RWPE2 (cell line): ENCODE results near the gene FABP7.

ENCODE experiments used
- ATAC-seq: fragments of 200-7000 bp; cut with Tn5 transposase; 3 replicates; pipeline ENCODE4 v1.9.1; 2021; ENCODE audit warnings: low read depth
- DNase-seq: peaks from one replicate; pipeline ENCODE4 v3.0.0-alpha.2; 2020; ENCODE audit warnings: low spot score
- H3K27ac ChIP-seq: fragments of 450-650 bp; 2 replicates; pipeline ENCODE4 v1.5.1; 2017; ENCODE audit warnings: mild to moderate bottlenecking; ENCODE audit not compliant: poor library complexity, severe bottlenecking
- H3K27me3 ChIP-seq: fragments of 250-450 bp; sonication (Bioruptor Pico); 2 replicates; pipeline ENCODE4 v1.5.1; 2021; ENCODE audit warnings: mild to moderate bottlenecking, moderate library complexity; ENCODE audit not compliant: insufficient read depth, poor library complexity, severe bottlenecking
- H3K36me3 ChIP-seq: fragments of 250-450 bp; sonication (Bioruptor Pico); 2 replicates; pipeline ENCODE4 v1.5.1; 2020; ENCODE audit warnings: low read depth, mild to moderate bottlenecking, moderate library complexity
- H3K4me1 ChIP-seq: fragments of 250-450 bp; sonication (Bioruptor Pico); 2 replicates; pipeline ENCODE4 v1.5.1; 2021; ENCODE audit warnings: mild to moderate bottlenecking, moderate library complexity; ENCODE audit not compliant: insufficient read depth, poor library complexity, severe bottlenecking
- H3K4me3 ChIP-seq: fragments of 250-450 bp; sonication (Bioruptor Pico); 2 replicates; pipeline ENCODE4 v1.5.1; 2021; ENCODE audit warnings: mild to moderate bottlenecking, moderate library complexity; ENCODE audit not compliant: severe bottlenecking
- H3K9me3 ChIP-seq: fragments of 250-450 bp; sonication (Bioruptor Pico); 2 replicates; pipeline ENCODE4 v1.5.1; 2021; ENCODE audit warnings: mild to moderate bottlenecking, moderate library complexity; ENCODE audit not compliant: severe bottlenecking
- CTCF ChIP-seq: fragments of 450-650 bp; IDR thresholded peaks from one replicate; pipeline ENCODE4 v1.5.1; 2017; ENCODE audit warnings: mild to moderate bottlenecking, moderate library complexity; ENCODE audit not compliant: poor library complexity, severe bottlenecking

FABP7 gene

GRCh38 chr6:122734529-122735395, 44.8 kb upstream of the FABP7 start:
- Histone ChIP-seq H3K4me1 (peaks cover 22% of the 10 kb centered on the region), H3K4me3 (no peak overlapping the region), H3K27me3 (no peaks in the 10 kb centered on the region), H3K9me3 (no peaks in the 10 kb centered on the region), H3K36me3 (no peaks in the 10 kb centered on the region), H3K27ac (peak overlapping the region; percentile 33)
- DNase-seq (no peak), ATAC-seq (no peak)
- TF ChIP-seq CTCF: no peak

GRCh38 chr6:122735582-122735981, 43.9 kb upstream of the FABP7 start:
- peaks cover 22% of the 10 kb centered on the region for H3K4me1 ChIP-seq
- DNase-seq (no peak), ATAC-seq (peak; percentile 92)
- no peak overlapping the region for H3K4me3 ChIP-seq
- no peaks in the 10 kb centered on the region for H3K9me3 ChIP-seq
- H3K36me3 ChIP-seq: no peaks in the 10 kb centered on the region
- no peaks in the 10 kb centered on the region for H3K27me3 ChIP-seq
- peak overlapping the region; percentile 33 for H3K27ac ChIP-seq
- no peak for TF ChIP-seq CTCF

GRCh38 chr6:122736163-122736562, 43.4 kb upstream of the FABP7 start:
- H3K27ac ChIP-seq: peak overlapping the region; percentile 33
- no peak for TF ChIP-seq CTCF
- DNase-seq (no peak), ATAC-seq (peak; percentile 22; the same call in 1 of the 3 replicates)
- H3K9me3 ChIP-seq: no peaks in the 10 kb centered on the region
- peaks cover 22% of the 10 kb centered on the region for H3K4me1 ChIP-seq
- H3K36me3 ChIP-seq: no peaks in the 10 kb centered on the region
- H3K27me3 ChIP-seq: no peaks in the 10 kb centered on the region
- no peak overlapping the region for H3K4me3 ChIP-seq

GRCh38 chr6:122736616-122737015, 42.9 kb upstream of the FABP7 start:
- Histone ChIP-seq H3K9me3 (no peaks in the 10 kb centered on the region), H3K4me1 (peaks cover 22% of the 10 kb centered on the region), H3K4me3 (no peak overlapping the region), H3K27ac (peak overlapping the region; percentile 33), H3K36me3 (no peaks in the 10 kb centered on the region), H3K27me3 (no peaks in the 10 kb centered on the region)
- no peak for TF ChIP-seq CTCF
- no peak for ATAC-seq
- DNase-seq: no peak

GRCh38 chr6:122740091-122740490, 39.4 kb upstream of the FABP7 start:
- H3K4me3 ChIP-seq: no peak overlapping the region
- H3K27ac ChIP-seq: no peak overlapping the region
- ATAC-seq (no peak), DNase-seq (no peak)
- peaks cover 18% of the 10 kb centered on the region for H3K4me1 ChIP-seq
- no peaks in the 10 kb centered on the region for H3K9me3 ChIP-seq
- H3K27me3 ChIP-seq: no peaks in the 10 kb centered on the region
- no peak for TF ChIP-seq CTCF
- no peaks in the 10 kb centered on the region for H3K36me3 ChIP-seq
